NCI-H748 treated with DMSO at 0.1 percent for 48 hours (cell line): ENCODE measurements around the gene ADI1.
"Not testable (repeated sequence)": the region's sequence is repeated elsewhere in the genome, so short reads cannot be mapped to it uniquely, and the experiment has no call there.

ENCODE experiments used
- DNase-seq: peaks from one replicate; lab custom pipeline; 2025; lab: John Stamatoyannopoulos, UW

ADI1 gene

DNA sequence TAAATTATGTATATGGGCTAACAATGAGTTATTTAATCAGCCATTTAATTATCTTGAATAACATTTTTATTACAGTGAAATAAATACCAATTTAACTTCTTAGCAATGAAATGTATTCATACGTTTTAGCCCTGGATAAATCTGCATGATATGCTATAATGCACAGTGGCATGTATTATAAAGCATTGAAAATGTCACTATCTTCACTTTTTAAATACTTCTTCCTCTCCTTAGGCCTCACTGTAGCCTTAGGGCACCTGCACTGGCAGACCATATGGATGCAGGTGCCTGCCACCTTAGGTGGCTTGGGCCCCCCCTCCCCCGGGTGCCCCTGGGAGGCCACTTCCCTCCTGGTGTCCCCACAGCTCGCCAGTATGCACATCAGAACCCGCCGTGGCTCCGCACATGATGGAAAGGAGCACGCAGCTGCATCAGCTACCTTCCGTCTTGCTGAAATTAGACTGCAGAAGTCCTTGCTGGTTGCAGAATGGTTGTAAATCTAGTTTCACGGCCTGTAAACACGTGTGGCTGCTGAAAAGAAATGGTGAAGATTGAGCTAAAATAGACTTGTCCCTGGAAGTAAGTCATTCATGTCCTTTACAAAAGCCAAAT lies 56.7 kb downstream of the ADI1 start:
- DNase-seq, result no peak

DNA sequence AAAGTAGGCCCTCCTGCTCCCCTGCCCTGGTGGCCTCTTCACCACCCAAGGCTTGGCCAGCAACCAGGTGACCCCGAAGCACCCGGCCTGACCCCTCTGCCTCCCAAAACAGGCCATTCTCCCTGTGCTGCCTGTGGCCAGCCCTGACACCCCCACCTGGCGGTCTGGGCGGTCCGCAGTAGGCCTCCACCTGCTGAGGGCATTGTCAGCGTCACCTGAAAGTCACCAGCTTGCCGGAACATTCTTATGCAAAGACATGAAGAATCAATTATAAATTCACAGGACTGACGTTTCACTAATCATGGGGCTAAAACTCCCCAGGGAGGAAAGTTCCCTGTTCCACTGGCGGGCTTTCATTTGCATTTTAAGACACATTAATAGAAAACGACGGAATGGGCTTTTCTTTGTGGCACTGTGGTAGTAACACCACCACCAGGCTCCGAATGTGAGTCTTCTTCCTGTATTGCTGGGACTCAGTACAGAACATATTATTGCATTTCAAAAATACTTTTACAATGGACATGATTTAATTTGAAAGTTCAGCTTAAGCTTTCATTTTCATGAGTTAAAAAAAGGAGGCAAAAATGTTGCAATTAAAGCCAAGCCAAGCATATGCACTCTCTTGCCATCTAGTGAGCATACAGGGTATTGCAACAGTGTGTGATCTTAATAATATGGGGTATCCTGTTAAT lies 57.4 kb downstream of the ADI1 start:
- DNase-seq, result peak; percentile 48

DNA sequence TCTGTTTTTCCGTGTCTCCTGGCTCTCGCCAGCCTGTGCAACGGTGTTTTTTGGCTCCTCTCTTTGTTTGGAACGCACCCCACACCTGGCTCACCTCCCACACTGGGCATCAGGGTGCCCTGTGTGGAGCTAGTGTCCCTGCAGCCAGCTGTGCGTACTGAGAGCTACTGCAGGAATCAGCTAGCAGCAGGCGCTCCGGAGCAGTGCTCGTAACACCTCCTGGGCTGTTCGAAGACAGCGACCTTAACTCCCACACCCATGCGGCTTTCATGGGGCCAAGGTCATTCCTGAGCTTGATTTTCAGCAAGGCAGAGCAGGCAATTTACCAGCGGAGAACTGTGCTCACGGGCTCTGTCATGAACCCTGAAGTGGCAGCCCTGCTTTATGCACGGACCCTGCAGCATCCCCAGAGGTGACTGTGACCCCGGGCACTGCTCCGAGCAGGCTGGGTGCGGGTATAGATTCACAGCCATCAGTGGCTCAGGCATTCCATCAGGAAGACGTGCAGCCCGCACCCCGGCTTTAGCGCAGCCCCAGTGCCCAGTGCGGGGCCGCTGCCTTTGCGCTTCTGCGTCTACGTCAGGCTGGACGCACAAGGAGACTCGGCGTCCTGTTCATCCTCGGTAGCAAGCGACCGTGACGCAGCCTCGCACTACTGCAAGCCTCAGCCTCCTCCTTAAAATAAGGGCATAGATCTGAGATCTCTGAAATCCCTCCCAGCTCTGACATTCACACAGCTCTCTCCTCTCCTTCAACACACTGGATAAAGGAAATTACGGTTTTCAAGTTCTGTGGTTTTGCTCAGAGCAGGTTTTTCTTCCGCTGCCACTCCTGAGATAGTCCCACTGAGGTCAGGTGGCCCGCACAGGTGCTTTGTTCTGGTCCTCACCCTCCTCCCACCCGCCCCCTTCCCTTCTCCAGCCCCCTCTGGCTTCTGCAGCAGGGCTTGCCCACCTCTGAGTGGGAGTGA lies 58.2 kb downstream of the ADI1 start:
- no peak for DNase-seq

DNA sequence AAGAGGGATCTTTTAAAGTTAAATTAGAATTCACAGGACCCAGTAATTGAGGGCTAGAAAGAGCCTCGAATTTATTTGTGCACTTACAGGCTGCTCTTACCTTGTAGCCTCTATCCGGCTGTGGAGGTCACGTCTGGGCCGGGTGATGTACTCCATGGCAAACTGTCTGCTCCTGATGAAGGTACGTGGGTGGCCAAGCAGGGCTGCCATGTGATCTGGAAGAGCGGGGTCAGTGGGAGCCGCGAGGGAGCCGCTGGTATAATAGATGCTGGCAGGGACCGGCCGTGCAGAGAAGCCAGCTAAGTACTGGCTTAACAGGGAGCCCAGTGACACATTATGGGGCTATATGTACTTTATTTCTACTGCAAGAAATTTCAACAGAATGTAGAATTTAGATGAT lies 59.2 kb downstream of the ADI1 start:
- DNase-seq, result no peak

GRCh38 chr2:3459185-3460015 lies 59.9 kb downstream of the ADI1 start:
- DNase-seq, result no peak

GRCh38 chr2:3458396-3459184 lies 60.7 kb downstream of the ADI1 start:
- DNase-seq, result no peak

GRCh38 chr2:3457524-3458395 lies 61.6 kb downstream of the ADI1 start:
- no peak for DNase-seq

DNA sequence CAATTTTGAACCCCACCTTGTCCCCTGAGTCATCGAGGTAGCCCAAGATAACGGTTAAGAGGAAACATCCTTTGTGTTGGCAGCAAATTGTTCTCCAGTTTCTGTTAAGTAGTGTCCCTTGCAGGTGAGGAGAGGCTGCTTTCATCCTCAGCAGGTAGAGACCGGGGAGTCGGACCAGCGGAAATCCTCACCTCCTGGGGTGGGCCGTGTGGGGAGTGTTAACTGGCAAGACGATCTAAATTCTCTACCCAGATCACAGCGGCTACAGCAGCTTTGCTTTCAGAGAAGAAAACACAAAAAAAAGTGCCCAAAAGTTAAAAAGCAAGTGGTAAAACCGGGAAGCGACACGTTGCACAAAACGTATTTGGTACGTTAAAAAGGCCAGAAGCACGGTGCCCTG lies 63.2 kb downstream of the ADI1 start:
- DNase-seq, result no peak

GRCh38 chr2:3454802-3455201 lies 64.5 kb downstream of the ADI1 start:
- no peak for DNase-seq

DNA sequence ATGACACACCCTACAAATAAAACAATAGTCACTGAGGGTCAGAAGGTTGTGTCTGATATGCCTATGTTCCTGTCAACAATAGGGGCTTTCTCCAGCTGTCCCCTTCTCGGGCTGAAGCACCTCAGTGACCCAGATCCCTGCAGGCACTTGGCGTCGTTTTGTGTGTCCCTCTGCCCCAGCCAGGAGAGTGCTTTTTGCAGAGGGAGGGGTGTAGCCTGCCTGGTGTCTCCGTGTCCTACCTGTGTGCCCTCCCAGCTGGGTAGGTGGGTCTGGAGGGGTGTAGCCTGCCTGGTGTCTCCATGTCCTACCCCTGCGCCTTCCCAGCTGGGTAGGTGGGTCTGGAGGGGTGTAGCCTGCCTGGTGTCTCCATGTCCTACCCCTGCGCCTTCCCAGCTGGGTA lies 65.3 kb downstream of the ADI1 start:
- DNase-seq, result not testable (repeated sequence)

- DNase-seq, result peak; percentile 74
Observed at GRCh38 chr2:3453190-3453999, 65.9 kb downstream of the ADI1 start.

DNA sequence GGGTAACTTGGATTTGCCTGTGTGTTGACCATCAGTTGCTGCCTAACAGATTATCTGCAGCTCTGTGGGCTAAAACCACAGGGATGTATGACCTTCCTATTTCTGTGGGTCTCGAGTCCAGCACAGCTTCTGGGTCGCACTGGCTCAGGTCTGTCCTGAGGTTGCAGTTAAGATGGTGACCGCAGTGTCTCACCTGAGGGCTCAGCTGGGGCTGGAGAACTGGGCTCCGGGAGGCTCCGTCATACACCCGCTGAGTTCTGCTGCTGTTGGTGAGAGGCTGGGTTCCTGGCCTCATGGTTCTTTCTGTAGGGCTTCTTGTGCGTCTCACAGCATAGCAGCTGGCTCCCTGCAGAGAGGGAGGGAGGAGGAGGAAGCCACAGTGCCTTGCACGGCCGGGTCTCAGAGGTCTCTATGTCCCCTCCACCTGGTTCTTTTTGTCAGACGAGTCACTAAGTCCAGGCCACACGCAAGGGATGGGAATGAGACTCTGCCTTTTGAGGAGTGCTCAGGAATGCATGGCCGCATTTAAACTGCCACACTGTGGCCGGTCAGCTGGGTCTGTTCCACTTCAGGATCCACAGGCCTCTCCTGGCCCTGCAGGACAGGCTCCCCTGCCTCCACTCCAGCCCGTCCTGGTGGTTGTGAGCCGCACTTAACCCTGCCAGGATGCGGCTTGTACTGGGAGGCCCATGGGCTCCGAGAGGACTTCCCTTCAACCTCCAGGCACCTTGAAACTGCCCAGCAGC lies 67.2 kb downstream of the ADI1 start:
- no peak for DNase-seq

DNA sequence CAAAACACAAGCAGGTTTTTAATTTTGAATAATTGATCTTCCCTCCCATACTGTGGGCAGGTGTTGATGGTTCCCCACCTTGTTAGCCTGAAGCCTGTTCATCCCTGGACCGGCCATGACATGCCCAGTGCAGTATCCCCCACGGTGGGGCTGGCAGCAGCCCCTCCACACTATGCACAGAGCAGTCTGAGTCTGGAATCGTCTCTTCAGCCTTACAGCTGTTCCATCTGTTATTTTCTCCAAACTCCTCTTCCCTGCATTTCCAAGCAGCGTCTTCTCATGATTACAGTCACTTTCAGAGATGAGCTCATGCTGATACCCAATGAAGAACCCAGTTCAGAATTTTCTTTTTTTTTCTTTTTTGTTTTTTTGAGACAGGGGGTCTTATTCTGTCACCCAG lies 68.2 kb downstream of the ADI1 start:
- DNase-seq, result no peak

- no peak for DNase-seq
Observed at GRCh38 chr2:3450385-3451010, 68.8 kb downstream of the ADI1 start.

DNA sequence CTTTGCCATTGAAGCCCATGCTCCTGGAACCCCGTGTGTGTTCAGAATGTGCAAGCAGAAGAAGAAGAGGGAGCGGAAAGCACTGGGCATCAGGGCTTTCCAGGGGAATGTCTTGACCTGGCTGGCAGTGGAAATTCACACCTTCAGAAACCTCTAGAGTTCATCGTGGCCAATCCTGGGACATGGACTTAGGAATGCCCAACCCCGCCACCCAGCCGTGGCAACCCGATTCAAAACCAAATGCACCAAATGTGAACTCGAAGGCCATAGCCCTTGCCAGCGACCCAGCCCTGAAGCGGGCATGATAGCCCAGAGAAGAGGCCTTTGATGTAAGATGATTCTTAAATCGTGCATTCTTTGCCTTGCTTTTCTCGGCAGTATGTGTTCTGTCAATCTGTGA lies 69.4 kb downstream of the ADI1 start:
- no peak for DNase-seq

GRCh38 chr2:3449086-3449485 lies 70.2 kb downstream of the ADI1 start:
- DNase-seq, result peak; percentile 33

DNA sequence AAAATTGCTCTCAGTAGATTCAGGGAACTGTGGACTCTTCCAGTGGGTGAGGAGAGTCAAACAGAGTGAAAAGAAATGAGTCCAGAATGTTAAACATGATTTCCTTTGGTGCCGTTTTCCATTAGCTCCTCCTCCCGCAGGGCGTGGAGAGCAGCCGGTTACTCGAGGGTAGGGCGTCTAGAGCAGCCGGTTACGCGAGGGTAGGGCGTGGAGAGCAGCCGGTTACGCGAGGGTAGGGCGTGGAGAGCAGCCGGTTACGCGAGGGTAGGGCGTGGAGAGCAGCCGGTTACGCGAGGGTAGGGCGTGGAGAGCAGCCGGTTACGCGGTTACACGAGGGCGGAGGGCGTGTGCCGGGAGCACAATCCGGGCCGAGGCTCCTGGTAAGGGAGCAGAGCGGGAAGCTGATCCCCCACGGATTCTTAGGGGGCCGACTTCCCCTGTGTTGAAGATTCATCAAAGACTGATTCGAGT lies 70.9 kb downstream of the ADI1 start:
- DNase-seq, result not testable (repeated sequence)

DNA sequence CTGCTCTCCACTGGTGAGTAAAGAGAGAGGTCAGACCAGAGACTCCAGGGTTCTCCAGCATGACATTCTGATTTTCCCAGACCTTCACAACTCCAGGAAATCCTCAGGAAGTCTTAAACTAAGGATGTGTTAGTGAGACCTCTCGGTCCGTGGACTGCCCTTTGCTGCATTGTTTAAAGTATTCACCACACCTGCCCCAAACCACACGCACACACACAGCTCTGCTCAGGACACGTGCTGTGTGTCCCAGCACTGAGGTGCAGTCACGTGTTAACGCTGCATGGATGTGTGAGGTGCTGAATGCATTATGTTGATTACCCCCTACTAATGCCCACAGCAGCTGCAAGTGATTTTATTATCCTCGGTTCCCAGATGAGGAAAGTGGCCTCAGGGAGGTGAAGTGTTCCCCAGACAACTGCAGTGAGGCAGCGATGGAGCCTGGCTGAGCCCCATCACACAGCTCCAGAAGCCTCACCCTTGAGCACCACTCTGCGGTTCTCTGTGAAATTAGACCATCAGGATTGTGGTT lies 71.5 kb downstream of the ADI1 start:
- DNase-seq, result no peak
